IPS-20b (cell line): ENCODE results near the gene GPR87.

Source experiments
- H3K27ac ChIP-seq: one replicate; pipeline ENCODE4 v1.5.1; 2013; ENCODE audit warnings: low read length
- H3K27me3 ChIP-seq: 2 replicates; pipeline ENCODE4 v1.6.1; 2013; ENCODE audit warnings: mild to moderate bottlenecking, low read length, inconsistent platforms; ENCODE audit not compliant: insufficient read depth
- H3K36me3 ChIP-seq: 2 replicates; pipeline ENCODE4 v1.6.1; 2013; ENCODE audit warnings: low read depth, mild to moderate bottlenecking, inconsistent platforms, low read length, moderate library complexity; ENCODE audit not compliant: insufficient read depth
- H3K4me1 ChIP-seq: 2 replicates; pipeline ENCODE4 v1.6.1; 2013; ENCODE audit warnings: mild to moderate bottlenecking, control low read depth, inconsistent platforms, low read length, moderate library complexity; ENCODE audit not compliant: insufficient read depth
- H3K4me3 ChIP-seq: 2 replicates; pipeline ENCODE4 v1.5.1; 2013; ENCODE audit warnings: mild to moderate bottlenecking, low read length, inconsistent platforms
- H3K9ac ChIP-seq: 2 replicates; pipeline ENCODE4 v1.6.1; 2013; ENCODE audit warnings: low read depth, mild to moderate bottlenecking, inconsistent platforms, low read length, moderate library complexity
- H3K9me3 ChIP-seq: 2 replicates; pipeline ENCODE4 v1.6.1; 2013; ENCODE audit warnings: mild to moderate bottlenecking, low read depth, low read length, inconsistent platforms; ENCODE audit not compliant: insufficient read depth

The GPR87 gene

GRCh38 chr3:151301787-151302186 lies 14.8 kb downstream of the GPR87 start:
- Histone ChIP-seq H3K27ac (no peak overlapping the region), H3K4me3 (no peak overlapping the region), H3K4me1 (peaks cover 27% of the 10 kb centered on the region), H3K36me3 (no peaks in the 10 kb centered on the region), H3K9me3 (no peaks in the 10 kb centered on the region), H3K9ac (no peak overlapping the region), H3K27me3 (no peaks in the 10 kb centered on the region)

- H3K27ac ChIP-seq: no peak overlapping the region
- no peak overlapping the region for H3K4me3 ChIP-seq
- no peaks in the 10 kb centered on the region for H3K9me3 ChIP-seq
- no peaks in the 10 kb centered on the region for H3K36me3 ChIP-seq
- no peaks in the 10 kb centered on the region for H3K27me3 ChIP-seq
- H3K4me1 ChIP-seq: peaks cover 14% of the 10 kb centered on the region; the same call in 1 of the 2 replicates
- no peak overlapping the region for H3K9ac ChIP-seq
These were observed 16.1 kb downstream of the GPR87 start for GRCh38 chr3:151300539-151300938.

DNA sequence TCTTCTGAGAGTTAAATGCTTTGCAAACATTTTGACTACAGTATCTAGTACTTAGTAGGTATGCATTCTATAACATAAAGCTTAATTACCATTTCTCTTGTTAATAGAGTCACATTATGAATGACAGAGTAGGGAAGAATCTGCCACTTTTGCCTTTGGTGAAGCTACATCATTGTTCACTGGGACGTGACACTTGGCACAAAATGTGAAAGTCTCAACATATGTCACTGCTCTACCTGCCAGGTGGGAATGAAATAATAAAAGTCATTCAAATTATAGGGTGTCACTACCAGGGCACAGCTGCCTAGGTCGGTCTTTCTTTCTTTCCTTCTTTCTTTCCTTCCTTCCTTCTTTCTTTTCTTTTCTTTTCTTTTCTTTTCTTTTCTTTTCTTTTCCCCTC lies 17.6 kb downstream of the GPR87 start:
- Histone ChIP-seq H3K27me3 (no peaks in the 10 kb centered on the region), H3K9me3 (no peaks in the 10 kb centered on the region), H3K36me3 (no peaks in the 10 kb centered on the region), H3K4me1 (peaks cover 3% of the 10 kb centered on the region; the same call in 1 of the 2 replicates), H3K4me3 (no peak overlapping the region), H3K27ac (no peak overlapping the region), H3K9ac (no peak overlapping the region)

- H3K27ac ChIP-seq: no peak overlapping the region
- peaks cover 3% of the 10 kb centered on the region; the same call in 1 of the 2 replicates for H3K4me1 ChIP-seq
- H3K36me3 ChIP-seq: no peaks in the 10 kb centered on the region
- H3K27me3 ChIP-seq: no peaks in the 10 kb centered on the region
- no peak overlapping the region for H3K9ac ChIP-seq
- no peak overlapping the region for H3K4me3 ChIP-seq
- H3K9me3 ChIP-seq: no peaks in the 10 kb centered on the region
These were observed 19.2 kb downstream of the GPR87 start for GRCh38 chr3:151297429-151297828.

GRCh38 chr3:151296226-151296625 lies 20.4 kb downstream of the GPR87 start:
- no peaks in the 10 kb centered on the region for H3K27me3 ChIP-seq
- no peak overlapping the region for H3K27ac ChIP-seq
- no peaks in the 10 kb centered on the region for H3K36me3 ChIP-seq
- no peaks in the 10 kb centered on the region for H3K9me3 ChIP-seq
- peaks cover 3% of the 10 kb centered on the region; the same call in 1 of the 2 replicates for H3K4me1 ChIP-seq
- H3K9ac ChIP-seq: no peak overlapping the region
- H3K4me3 ChIP-seq: no peak overlapping the region

DNA sequence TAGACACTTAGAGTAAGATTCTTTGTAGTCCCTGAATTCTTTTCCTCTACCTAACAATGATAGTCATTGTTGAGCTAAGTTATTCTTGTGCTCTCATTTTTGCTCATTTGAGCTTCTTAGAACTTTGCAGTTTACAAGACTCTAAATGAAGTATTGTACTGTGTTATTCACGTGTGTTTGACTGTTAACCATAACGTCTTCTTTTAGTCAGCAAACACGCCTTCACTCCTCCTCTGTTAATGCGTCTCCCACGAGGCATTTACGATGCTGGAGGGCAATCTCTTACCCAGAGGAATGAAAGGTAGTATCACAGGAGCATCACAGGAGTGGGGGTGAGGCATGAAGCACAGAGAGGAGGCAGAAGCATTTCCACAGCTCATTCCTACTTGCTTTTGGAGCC lies 23.5 kb downstream of the GPR87 start:
- Histone ChIP-seq H3K27me3 (no peaks in the 10 kb centered on the region), H3K36me3 (no peaks in the 10 kb centered on the region), H3K4me3 (no peak overlapping the region), H3K9ac (no peak overlapping the region), H3K4me1 (peaks cover 3% of the 10 kb centered on the region; the same call in 1 of the 2 replicates), H3K9me3 (no peaks in the 10 kb centered on the region), H3K27ac (no peak overlapping the region)

DNA sequence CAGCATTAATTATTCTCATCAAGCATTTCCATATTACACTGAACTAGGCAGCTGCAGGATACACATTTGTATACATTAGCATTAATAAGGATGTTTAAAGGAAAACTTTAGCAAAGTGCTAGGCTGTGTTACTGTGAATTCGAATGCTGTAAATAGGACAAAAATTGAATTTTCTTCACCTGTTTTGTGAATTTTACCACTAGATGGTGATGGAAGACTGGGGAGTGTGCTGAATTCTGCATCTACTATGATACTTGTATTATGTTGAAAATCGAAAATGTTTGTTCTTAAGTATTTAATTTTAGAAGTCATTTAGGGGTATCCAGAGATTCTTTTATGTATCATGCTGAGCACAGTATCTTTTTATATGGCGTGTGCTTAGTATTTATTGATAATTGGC lies 25.9 kb downstream of the GPR87 start:
- no peaks in the 10 kb centered on the region for H3K27me3 ChIP-seq
- no peak overlapping the region for H3K4me3 ChIP-seq

DNA sequence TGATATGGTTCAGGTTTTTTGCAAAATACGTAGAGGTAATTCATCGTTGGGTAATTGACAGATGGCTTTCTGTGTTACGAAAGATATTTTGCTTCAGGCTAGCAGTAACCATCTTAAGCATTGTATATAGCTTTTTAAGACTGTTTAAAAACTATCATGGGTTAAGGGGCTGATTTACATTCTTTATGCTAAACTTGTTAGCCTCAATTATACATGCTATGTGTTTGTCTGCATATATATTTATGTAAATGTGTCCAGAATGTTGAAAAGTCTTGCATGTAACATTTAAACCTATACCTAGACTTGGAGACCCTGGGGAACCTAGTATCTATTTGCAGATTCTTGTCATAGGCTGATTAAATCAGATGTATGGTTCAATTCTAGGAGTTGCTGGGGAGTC lies 27.2 kb downstream of the GPR87 start:
- H3K4me1 ChIP-seq: no peaks in the 10 kb centered on the region
- H3K9ac ChIP-seq: no peak overlapping the region
- no peak overlapping the region for H3K27ac ChIP-seq
- H3K9me3 ChIP-seq: no peaks in the 10 kb centered on the region
- H3K4me3 ChIP-seq: no peak overlapping the region
- H3K36me3 ChIP-seq: no peaks in the 10 kb centered on the region
- no peaks in the 10 kb centered on the region for H3K27me3 ChIP-seq

More for the DNA sequence above, 25.9 kb downstream of the GPR87 start:
- no peaks in the 10 kb centered on the region for H3K4me1 ChIP-seq
- H3K9ac ChIP-seq: no peak overlapping the region
- no peaks in the 10 kb centered on the region for H3K36me3 ChIP-seq
- no peaks in the 10 kb centered on the region for H3K9me3 ChIP-seq
- H3K27ac ChIP-seq: no peak overlapping the region

DNA sequence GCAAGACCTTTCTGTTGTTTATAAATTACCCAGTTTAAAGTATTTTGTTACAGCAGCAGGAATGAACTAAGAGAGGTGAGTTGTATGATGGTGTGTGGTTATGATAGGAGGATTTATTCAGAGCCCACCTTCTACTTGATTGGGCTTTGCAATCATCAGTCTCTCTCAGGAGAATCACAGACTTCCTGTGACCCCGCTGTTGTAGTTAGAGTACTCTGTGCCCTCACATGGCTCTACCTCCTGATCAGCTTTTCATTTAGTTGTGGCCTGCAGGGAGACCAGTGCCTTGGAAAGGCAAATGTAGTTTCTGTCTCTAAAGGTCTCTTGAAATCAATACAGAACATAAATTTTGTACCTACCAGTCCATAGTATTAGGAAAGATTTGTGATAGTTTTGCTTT lies 30.7 kb downstream of the GPR87 start:
- no peak overlapping the region for H3K4me3 ChIP-seq
- H3K27me3 ChIP-seq: no peaks in the 10 kb centered on the region
- no peak overlapping the region for H3K9ac ChIP-seq
- H3K36me3 ChIP-seq: no peaks in the 10 kb centered on the region
- H3K4me1 ChIP-seq: no peaks in the 10 kb centered on the region
- no peak overlapping the region for H3K27ac ChIP-seq
- no peaks in the 10 kb centered on the region for H3K9me3 ChIP-seq

- H3K4me3 ChIP-seq: no peak overlapping the region
- no peak overlapping the region for H3K27ac ChIP-seq
- no peaks in the 10 kb centered on the region for H3K4me1 ChIP-seq
- H3K36me3 ChIP-seq: no peaks in the 10 kb centered on the region
- H3K27me3 ChIP-seq: no peaks in the 10 kb centered on the region
- H3K9me3 ChIP-seq: no peaks in the 10 kb centered on the region
- no peak overlapping the region for H3K9ac ChIP-seq
These were observed 32.6 kb downstream of the GPR87 start for GRCh38 chr3:151283907-151284461.

DNA sequence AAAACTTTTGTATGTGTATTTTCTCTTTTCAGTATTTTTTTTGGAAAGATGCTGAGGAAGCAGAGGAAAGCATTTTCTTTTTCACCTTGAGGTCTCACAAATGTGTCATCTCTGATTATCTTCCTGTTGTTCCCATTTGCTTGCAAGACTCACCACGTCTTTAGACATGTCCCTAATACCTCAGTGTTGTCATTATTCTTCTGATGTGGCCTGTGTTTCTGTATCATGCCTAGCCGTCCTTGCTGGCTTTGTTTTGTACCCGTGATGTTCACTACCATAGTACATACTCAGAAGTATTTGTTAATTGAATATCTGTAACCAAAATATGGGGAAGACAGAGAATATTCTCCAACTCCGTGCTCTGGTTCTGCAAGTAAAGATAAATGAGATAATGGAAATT lies 33.2 kb downstream of the GPR87 start:
- Histone ChIP-seq H3K27me3 (no peaks in the 10 kb centered on the region), H3K36me3 (no peaks in the 10 kb centered on the region), H3K4me1 (no peaks in the 10 kb centered on the region), H3K27ac (no peak overlapping the region), H3K9ac (no peak overlapping the region), H3K9me3 (no peaks in the 10 kb centered on the region), H3K4me3 (no peak overlapping the region)

DNA sequence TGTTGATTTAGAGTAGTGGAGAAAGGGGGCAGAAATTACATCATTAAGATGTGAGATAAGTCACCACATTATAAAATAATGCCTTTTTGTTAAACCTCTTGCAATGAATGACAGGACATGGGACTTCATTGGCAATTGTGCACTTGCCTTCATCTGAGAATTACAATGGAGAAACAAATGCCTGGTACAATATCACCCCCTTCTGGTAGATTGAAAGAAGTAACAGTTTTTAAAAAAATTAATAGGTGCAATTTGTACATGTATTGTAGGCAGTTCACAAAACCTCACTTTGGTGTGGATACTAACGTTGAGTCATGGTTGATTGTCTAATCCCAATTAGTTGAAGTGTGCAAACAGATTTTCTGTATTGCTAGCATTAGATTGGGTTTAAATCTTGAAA lies 33.7 kb downstream of the GPR87 start:
- H3K4me1 ChIP-seq: no peaks in the 10 kb centered on the region
- H3K9me3 ChIP-seq: no peaks in the 10 kb centered on the region
- H3K4me3 ChIP-seq: no peak overlapping the region
- no peak overlapping the region for H3K27ac ChIP-seq
- H3K36me3 ChIP-seq: no peaks in the 10 kb centered on the region
- no peaks in the 10 kb centered on the region for H3K27me3 ChIP-seq
- no peak overlapping the region for H3K9ac ChIP-seq
